HG02642 (cell line): Measurements from ENCODE around the gene ZNF486.
"Not testable (repeated sequence)": the region's sequence is repeated elsewhere in the genome, so short reads cannot be mapped to it uniquely, and the experiment has no call there.

Source experiments
- ATAC-seq: cut with Tn5 transposase; IDR thresholded peaks from one replicate; pipeline ENCODE4 v1.9.1; 2021; ENCODE audit warnings: mild to moderate bottlenecking; ENCODE audit not compliant: unreplicated experiment, poor library complexity

Gene ZNF486

GRCh38 chr19:20221605-20222004 lies 54.6 kb downstream of the ZNF486 start:
- not testable (repeated sequence) for ATAC-seq

GRCh38 chr19:20233105-20233504 lies 66.1 kb downstream of the ZNF486 start:
- no peak for ATAC-seq

GRCh38 chr19:20235156-20235555 lies 68.1 kb downstream of the ZNF486 start:
- no peak for ATAC-seq

GRCh38 chr19:20237773-20238623 lies 71.0 kb downstream of the ZNF486 start:
- peak; percentile 91 for ATAC-seq

- ATAC-seq: no peak
These were observed 76.6 kb downstream of the ZNF486 start for GRCh38 chr19:20243629-20244028.

GRCh38 chr19:20244356-20244755 lies 77.3 kb downstream of the ZNF486 start:
- ATAC-seq: no peak

GRCh38 chr19:20245309-20245708 lies 78.3 kb downstream of the ZNF486 start:
- ATAC-seq: no peak

- no peak for ATAC-seq
These were observed 80.1 kb downstream of the ZNF486 start for GRCh38 chr19:20247016-20247683.

GRCh38 chr19:20248258-20248657 lies 81.2 kb downstream of the ZNF486 start:
- ATAC-seq: not testable (repeated sequence)
